DND-41 (cell line): ENCODE results near the gene COG5.

Experiments used
- ATAC-seq: fragments of 200-7000 bp; cut with Tn5 transposase; 3 replicates; pipeline ENCODE4 v1.9.1; 2021; ENCODE audit warnings: low read depth; ENCODE audit not compliant: insufficient read depth
- DNase-seq: peaks from one replicate; pipeline ENCODE4 v3.0.0-alpha.2; 2020
- H2AFZ ChIP-seq: 2 replicates; pipeline ENCODE4 v1.6.0; 2012; ENCODE audit warnings: low read depth, low read length
- H3K27ac ChIP-seq: 2 replicates; pipeline ENCODE4 v1.5.1; 2012; ENCODE audit warnings: low read length, inconsistent platforms
- H3K27me3 ChIP-seq: fragments of 200-600 bp; sonication (generic); 2 replicates; pipeline ENCODE4 v1.6.0; 2012; ENCODE audit warnings: low read length, mild to moderate bottlenecking, inconsistent platforms; ENCODE audit not compliant: insufficient read depth, poor library complexity
- H3K36me3 ChIP-seq: 2 replicates; pipeline ENCODE4 v1.5.1; 2012; ENCODE audit warnings: low read length, inconsistent platforms; ENCODE audit not compliant: insufficient read depth
- H3K4me1 ChIP-seq: 2 replicates; pipeline ENCODE4 v1.5.1; 2012; ENCODE audit warnings: mild to moderate bottlenecking, low read length; ENCODE audit not compliant: insufficient read depth
- H3K4me2 ChIP-seq: 2 replicates; pipeline ENCODE4 v1.6.0; 2012; ENCODE audit warnings: mild to moderate bottlenecking, moderate library complexity, low read length, inconsistent platforms; ENCODE audit not compliant: insufficient read depth
- H3K4me3 ChIP-seq, 2 experiments: fragments of 200-600 bp in 1 of 2; shearing (Covaris generic) in 1 of 2; 2 replicates each; pipeline ENCODE4 v1.5.1; 2012 to 2016; ENCODE audit warnings: inconsistent platforms in 2 of 2, low read length in 2 of 2, mild to moderate bottlenecking in 2 of 2, low read depth in 1 of 2, moderate library complexity in 1 of 2
- H3K79me2 ChIP-seq: 2 replicates; pipeline ENCODE4 v1.6.0; 2012; ENCODE audit warnings: low read length, inconsistent platforms; ENCODE audit not compliant: insufficient read depth
- H3K9ac ChIP-seq: 2 replicates; pipeline ENCODE4 v1.6.0; 2012; ENCODE audit warnings: low read depth, mild to moderate bottlenecking, inconsistent platforms, low read length, moderate library complexity
- H3K9me3 ChIP-seq: 2 replicates; pipeline ENCODE4 v1.5.1; 2012; ENCODE audit warnings: low read length, moderate library complexity, mild to moderate bottlenecking, inconsistent platforms; ENCODE audit not compliant: insufficient read depth, severe bottlenecking
- H4K20me1 ChIP-seq: 2 replicates; pipeline ENCODE4 v1.6.0; 2012; ENCODE audit warnings: low read length; ENCODE audit not compliant: insufficient read depth
- EZH2 ChIP-seq: IDR thresholded peaks from 3 replicates; pipeline ENCODE4 v1.6.1; 2012; ENCODE audit warnings: borderline replicate concordance, low read depth, mild to moderate bottlenecking, moderate library complexity, low read length, inconsistent platforms; ENCODE audit not compliant: severe bottlenecking
- TF ChIP-seq, protein P1 (sequence below): IDR thresholded peaks from 2 replicates; pipeline ENCODE4 v1.5.1; 2012; ENCODE audit warnings: borderline replicate concordance, low read length, moderate library complexity, mild to moderate bottlenecking; ENCODE audit not compliant: poor library complexity, severe bottlenecking; ENCODE audit errors: extremely low read depth

COG5 gene

DNA sequence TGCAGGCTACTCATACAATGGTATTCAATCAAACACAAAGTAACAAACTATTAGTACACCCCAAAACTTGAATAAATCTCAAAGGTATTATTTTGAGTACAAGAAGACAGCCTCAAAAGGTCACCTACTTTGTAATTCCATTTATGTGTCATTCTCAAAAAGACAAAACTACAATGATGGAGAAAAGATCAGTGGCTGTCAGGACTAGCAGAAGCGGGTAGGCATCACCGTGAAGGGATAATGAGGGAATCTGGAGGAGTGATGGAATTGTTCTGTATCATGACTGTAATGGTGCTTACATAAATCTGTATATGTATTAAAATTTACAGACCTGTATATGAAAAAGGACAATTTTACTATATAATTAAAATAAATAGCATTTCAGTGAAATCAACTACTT lies 37.0 kb downstream of the COG5 start:
- TF ChIP-seq, protein P1, sequence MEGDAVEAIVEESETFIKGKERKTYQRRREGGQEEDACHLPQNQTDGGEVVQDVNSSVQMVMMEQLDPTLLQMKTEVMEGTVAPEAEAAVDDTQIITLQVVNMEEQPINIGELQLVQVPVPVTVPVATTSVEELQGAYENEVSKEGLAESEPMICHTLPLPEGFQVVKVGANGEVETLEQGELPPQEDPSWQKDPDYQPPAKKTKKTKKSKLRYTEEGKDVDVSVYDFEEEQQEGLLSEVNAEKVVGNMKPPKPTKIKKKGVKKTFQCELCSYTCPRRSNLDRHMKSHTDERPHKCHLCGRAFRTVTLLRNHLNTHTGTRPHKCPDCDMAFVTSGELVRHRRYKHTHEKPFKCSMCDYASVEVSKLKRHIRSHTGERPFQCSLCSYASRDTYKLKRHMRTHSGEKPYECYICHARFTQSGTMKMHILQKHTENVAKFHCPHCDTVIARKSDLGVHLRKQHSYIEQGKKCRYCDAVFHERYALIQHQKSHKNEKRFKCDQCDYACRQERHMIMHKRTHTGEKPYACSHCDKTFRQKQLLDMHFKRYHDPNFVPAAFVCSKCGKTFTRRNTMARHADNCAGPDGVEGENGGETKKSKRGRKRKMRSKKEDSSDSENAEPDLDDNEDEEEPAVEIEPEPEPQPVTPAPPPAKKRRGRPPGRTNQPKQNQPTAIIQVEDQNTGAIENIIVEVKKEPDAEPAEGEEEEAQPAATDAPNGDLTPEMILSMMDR, result no peak
- no peak for TF ChIP-seq EZH2
- peaks cover 8% of the 10 kb centered on the region; the same call in 1 of the 2 replicates for H3K79me2 ChIP-seq
- no peak overlapping the region for H3K9ac ChIP-seq

DNA sequence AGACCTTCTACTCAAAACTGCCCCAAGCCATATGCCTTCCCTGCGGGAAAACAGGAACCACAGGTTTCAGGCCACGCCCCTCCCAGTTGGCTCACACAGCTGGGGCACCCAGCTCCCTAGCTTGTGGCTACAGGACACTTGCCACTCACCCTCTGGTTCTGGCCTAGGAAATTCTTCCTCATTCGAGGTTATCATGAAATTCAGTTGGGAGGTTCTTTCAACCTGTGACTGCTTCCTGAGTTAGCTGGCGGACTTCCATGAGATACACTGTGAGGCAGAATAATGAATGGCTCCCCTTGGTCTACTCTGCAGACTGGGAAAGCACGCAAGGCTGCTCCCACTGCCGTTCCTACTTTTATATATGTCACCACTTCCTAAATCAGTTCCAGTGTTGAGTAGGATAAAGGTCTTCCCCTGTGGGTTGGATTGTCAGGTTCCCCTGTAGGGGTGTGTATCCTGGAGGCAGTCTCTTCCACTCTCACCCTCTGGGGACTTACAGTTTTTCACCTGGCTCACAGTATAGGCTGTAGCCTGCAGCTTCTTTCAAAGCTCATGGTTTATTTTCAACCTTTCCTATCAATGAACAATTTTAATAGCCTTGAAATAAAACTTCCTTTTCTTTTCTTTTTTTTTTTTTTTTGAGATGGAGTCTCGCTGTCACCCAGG lies 56.9 kb downstream of the COG5 start:
- TF ChIP-seq EZH2, result no peak
- TF ChIP-seq, protein P1, result no peak
- Histone ChIP-seq H3K9me3 (no peaks in the 10 kb centered on the region), H3K36me3 (peaks cover 9% of the 10 kb centered on the region; the same call in 1 of the 2 replicates), H3K27me3 (no peaks in the 10 kb centered on the region), H3K4me3 (no peak overlapping the region), H2AFZ (no peak overlapping the region), H3K9ac (no peak overlapping the region), H3K4me2 (no peak overlapping the region), H4K20me1 (no peaks in the 10 kb centered on the region), H3K27ac (no peak overlapping the region), H3K4me1 (no peaks in the 10 kb centered on the region), H3K79me2 (no peaks in the 10 kb centered on the region)
- DNase-seq (no peak), ATAC-seq (no peak; the same call in 2 of the 3 replicates)

More for the DNA sequence above, 37.0 kb downstream of the COG5 start:
- H3K36me3 ChIP-seq, result peaks cover 27% of the 10 kb centered on the region; the same call in 1 of the 2 replicates
- no peaks in the 10 kb centered on the region for H3K4me1 ChIP-seq
- H3K4me2 ChIP-seq, result no peak overlapping the region
- no peak overlapping the region for H3K27ac ChIP-seq
- peaks cover 3% of the 10 kb centered on the region for H3K9me3 ChIP-seq
- DNase-seq (no peak), ATAC-seq (no peak)
- H2AFZ ChIP-seq, result no peak overlapping the region
- no peak overlapping the region for H3K4me3 ChIP-seq
- no peaks in the 10 kb centered on the region for H4K20me1 ChIP-seq
- no peaks in the 10 kb centered on the region for H3K27me3 ChIP-seq

DNA sequence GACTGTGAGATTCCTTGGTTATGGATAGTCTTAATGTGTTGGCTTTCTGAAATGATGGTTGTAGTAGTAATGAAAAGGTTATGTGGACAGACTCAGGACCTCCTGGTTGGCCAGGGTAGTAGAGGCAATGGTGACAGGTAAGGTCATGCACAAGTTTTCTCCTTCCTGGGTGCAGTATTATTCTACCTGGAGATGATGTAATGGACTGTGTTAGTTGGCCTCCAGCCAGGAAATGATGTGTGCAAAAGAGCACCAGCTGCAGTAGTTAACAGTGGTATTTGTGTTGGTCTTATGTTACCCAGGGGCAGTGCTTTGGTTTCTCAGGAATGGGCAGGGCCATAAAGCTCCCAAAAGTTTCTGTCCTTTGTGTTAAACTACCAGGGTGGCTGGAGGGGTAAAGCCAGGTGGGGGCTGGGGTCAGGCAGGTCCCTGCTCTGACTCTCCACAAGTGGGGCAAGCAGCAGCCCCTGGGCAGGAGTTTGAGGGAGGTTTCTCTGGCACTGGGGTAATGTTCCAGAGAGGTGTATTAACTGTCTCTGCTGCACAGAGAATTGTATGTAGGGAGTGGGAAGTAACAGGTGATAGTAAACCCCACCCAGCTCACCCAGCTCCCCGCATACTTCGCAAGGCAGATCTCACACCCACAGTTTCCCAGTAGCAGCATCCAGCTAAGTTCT lies 57.6 kb downstream of the COG5 start:
- TF ChIP-seq EZH2, result no peak
- TF ChIP-seq, protein P1, result no peak

More for the DNA sequence above, 57.6 kb downstream of the COG5 start:
- peaks cover 9% of the 10 kb centered on the region; the same call in 1 of the 2 replicates for H3K36me3 ChIP-seq
- ATAC-seq (no peak), DNase-seq (no peak)
- no peak overlapping the region for H3K4me2 ChIP-seq
- no peaks in the 10 kb centered on the region for H3K79me2 ChIP-seq
- no peak overlapping the region for H3K27ac ChIP-seq
- H3K9me3 ChIP-seq, result no peaks in the 10 kb centered on the region
- H3K4me1 ChIP-seq, result no peaks in the 10 kb centered on the region
- no peak overlapping the region for H3K9ac ChIP-seq
- no peak overlapping the region for H2AFZ ChIP-seq
- H3K27me3 ChIP-seq, result no peaks in the 10 kb centered on the region
- no peak overlapping the region for H3K4me3 ChIP-seq
- H4K20me1 ChIP-seq, result no peaks in the 10 kb centered on the region
